ENCODE data around the gene TRIM54.
"Not testable (repeated sequence)": the region's sequence is repeated elsewhere in the genome, so short reads cannot be mapped to it uniquely, and the experiment has no call there.

TRIM54 gene

DNA sequence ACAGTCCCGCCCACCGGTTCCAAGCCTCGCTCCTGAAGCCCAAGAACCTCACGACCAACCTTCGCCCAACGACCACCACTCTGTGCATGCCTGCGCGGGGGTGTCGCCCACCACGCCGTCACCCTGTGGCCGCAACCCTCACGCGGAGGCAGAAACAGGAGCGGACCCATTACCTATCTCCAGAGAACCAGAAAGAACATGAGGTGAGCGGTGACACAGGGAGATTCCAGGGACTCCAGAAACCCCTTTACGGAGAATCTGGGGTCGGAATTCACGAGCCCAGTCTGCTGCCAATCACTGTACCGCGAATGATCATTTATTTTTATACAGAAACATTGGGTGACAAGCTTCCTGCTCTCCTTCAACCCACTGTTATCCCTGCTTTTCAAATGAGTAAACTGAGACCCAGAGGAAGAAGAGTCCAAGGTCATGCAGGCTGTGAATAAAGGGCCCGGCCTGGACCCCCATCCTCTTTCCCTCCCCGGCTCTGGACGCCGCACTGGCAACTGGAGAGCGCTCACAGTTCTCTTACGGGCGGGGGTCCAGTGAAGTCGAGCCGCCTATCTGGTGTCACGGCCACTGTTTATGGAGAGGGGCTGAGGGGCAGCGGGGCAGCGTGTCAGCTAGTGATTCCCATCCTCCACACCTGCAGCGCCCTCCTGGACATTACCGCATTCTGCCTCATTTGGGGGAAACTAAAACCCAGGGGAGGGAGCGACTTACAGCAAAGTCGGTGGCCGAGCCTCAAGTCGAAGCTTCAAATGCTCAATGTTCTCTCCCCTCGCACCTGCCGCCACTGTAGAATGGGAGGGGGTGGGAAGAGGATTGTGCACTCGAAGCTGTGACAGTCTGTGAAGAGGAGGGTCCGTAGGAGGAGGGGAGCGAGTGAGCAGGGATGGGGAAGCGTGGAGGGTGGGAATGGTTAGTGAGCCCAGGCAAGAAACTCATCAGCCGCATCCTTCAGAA is 18.7 kb upstream of the TRIM54 start:
- DNase-seq (ENCODE audit: low read depth), result no peak
- TF ChIP-seq, protein P1, sequence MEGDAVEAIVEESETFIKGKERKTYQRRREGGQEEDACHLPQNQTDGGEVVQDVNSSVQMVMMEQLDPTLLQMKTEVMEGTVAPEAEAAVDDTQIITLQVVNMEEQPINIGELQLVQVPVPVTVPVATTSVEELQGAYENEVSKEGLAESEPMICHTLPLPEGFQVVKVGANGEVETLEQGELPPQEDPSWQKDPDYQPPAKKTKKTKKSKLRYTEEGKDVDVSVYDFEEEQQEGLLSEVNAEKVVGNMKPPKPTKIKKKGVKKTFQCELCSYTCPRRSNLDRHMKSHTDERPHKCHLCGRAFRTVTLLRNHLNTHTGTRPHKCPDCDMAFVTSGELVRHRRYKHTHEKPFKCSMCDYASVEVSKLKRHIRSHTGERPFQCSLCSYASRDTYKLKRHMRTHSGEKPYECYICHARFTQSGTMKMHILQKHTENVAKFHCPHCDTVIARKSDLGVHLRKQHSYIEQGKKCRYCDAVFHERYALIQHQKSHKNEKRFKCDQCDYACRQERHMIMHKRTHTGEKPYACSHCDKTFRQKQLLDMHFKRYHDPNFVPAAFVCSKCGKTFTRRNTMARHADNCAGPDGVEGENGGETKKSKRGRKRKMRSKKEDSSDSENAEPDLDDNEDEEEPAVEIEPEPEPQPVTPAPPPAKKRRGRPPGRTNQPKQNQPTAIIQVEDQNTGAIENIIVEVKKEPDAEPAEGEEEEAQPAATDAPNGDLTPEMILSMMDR (IDR thresholded peaks at IDR 0.05; ENCODE audit: insufficient read depth, low read depth, low read length, missing control alignments), result no peak
- peak overlapping the region; percentile 12 for H3K4me3 ChIP-seq (ENCODE audit: low read length)

DNA sequence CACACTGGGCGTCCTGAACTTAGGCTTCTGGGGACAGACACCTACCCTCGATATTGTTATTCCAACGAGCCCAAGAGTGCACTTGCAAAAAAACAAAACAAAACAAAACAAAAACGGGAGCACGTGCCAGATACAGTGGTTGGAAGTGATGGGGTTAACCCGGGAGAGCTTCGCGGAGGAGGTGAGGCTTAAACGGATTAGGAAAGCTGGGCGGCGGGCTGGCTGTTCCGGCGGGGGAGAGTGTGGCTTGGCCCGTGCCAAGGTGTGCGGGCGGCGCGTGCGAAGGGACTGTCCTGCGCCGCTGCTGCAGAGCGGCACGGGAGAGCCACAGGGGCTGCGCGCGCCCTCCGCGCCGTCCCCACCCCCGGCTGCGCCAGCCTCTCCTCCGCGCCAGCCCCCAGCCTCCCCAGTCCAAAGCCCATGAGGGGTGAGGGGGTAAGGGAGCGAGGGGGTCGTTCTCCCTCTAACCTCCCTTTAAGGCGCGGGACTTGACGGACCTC is 17.9 kb upstream of the TRIM54 start:
- TF ChIP-seq, protein P1 (IDR thresholded peaks at IDR 0.05; ENCODE audit: insufficient read depth, low read depth, low read length, missing control alignments), result no peak
- no peak for DNase-seq (ENCODE audit: low read depth)
- H3K4me3 ChIP-seq (ENCODE audit: low read length), result no peak overlapping the region

DNA sequence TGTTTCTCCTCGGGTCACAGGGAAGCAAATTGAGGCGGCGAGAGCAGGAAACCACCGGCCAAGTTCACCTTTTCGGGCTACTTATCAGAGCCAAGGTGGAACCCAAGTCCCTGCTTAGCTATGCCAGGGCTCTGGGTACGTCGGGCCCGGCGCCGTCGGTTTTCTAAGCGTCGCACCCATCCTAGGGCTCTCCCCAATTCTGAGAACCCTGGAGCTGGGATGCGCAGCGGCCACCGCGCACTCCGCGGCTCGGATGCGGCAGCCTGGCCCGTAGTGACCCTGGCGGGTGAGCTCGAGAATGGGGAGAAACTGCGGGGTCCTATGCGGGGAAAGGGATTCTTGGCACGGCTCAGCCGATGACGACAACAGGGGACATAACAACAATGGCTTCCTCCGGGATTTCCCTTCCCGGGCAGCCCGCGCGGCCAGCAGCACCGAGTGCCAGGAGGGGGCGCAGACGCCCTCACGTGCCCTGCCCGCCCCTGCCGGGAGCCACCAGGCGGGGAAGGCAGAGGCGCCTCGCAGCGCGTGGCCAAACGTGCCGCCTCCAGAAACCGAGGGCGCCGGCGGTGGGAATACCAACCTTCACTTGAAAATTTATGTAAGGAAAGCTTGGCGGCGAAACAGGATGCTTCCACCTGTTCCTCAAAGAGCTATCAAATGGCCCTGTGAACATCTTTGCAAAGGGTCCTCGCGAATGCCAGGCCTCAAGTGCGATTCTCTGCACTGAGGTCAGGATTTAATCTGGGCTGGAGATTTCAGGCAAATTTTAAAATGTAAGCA is 17.3 kb upstream of the TRIM54 start:
- DNase-seq (ENCODE audit: low read depth), result peak; percentile 43
- H3K4me3 ChIP-seq (ENCODE audit: low read length), result no peak overlapping the region
- TF ChIP-seq, protein P1 (IDR thresholded peaks at IDR 0.05; ENCODE audit: insufficient read depth, low read depth, low read length, missing control alignments), result no peak

DNA sequence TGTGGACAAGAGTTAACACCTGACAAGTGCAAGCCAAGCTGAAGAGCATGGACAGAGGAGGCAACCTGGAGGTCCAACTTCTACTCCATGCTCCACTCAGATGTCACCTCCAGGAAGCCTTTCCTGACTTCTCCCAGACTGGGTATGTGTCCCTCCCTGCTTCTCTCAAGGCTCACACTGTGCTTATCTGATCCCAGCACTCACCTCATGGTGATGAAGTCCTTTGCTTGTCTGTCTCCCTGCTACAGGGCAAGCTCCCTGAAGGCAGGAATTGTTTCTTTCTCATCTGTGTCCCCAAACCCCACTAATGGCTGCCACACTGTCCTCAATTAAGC is 16.7 kb upstream of the TRIM54 start:
- no peak for DNase-seq (ENCODE audit: low read depth)
- TF ChIP-seq, protein P1 (IDR thresholded peaks at IDR 0.05; ENCODE audit: insufficient read depth, low read depth, low read length, missing control alignments), result no peak
- no peak overlapping the region for H3K4me3 ChIP-seq (ENCODE audit: low read length)

DNA sequence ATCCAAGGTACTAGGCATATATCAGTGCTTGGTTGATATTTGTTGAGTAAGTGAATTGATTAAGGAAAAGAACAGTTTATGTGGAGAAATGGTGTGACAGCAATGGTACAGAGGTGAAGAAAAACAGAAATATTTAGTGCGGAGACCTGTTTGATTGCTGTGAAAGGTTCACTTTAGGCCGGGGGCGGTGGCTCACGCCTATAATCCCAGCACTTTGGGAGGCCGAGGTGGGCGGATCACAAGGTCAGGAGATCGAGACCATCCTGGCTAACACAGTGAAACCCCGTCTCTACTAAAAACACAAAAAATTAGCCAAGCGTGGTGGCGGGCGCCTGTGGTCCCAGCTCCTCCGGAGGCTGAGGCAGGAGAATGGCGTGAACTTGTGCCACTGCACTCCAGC is 13.9 kb upstream of the TRIM54 start:
- DNase-seq (ENCODE audit: low read depth); H3K4me3 ChIP-seq (ENCODE audit: low read length): not testable (repeated sequence)

DNA sequence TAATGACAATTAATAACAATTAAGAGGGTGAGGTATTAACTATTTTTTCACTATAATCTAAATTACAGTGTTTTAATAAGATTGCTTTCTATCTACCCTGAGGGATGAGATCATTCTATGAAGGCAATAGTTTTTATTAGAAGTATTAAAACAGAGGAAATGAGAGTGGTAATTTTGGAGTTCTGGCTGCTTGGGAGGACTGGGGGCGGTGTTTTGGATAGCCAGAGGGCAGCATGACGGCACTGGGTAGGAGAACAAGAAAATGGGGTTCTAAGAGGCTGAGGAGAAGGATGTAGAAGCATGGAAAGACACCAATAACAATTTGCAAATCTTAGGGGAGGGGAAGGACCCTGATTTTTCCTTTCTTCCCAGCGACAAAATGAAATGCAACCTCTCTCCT is 12.1 kb upstream of the TRIM54 start:
- H3K4me3 ChIP-seq (ENCODE audit: low read length), result no peak overlapping the region
- DNase-seq (ENCODE audit: low read depth), result no peak
- TF ChIP-seq, protein P1 (IDR thresholded peaks at IDR 0.05; ENCODE audit: insufficient read depth, low read depth, low read length, missing control alignments), result no peak

DNA sequence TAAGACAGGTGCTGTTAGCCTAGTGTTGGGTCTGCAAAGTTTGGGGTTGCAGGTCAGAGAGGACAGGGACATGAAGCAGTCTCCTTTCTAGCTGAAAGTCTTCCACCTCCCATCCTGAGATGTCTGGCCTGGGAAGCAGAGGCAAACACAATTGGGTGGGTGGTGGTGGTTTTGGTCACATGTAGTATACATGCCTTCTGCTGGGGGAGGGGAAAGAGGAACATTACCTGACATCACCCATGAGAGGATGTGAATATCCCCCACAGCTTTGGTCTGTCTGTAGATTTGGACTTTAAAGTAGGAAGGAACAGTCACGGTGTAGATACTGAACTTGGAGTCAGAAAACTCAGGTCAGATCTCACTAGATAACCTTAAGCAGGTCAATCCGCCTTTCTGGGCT is 11.6 kb upstream of the TRIM54 start:
- TF ChIP-seq, protein P1 (IDR thresholded peaks at IDR 0.05; ENCODE audit: insufficient read depth, low read depth, low read length, missing control alignments), result no peak
- DNase-seq (ENCODE audit: low read depth), result no peak
- no peak overlapping the region for H3K4me3 ChIP-seq (ENCODE audit: low read length)

Data from epithelial cell of esophagus (primary cell).